B cell (primary cell): ENCODE measurements around the gene DENND2A.

Source experiments
- CTCF ChIP-seq: fragments of 200-600 bp; IDR thresholded peaks from one replicate; pipeline ENCODE4 v1.8.0; 2022; ENCODE audit warnings: antibody characterized with exemption, mild to moderate bottlenecking
- EZH2 ChIP-seq: IDR thresholded peaks from 2 replicates; pipeline ENCODE4 v1.6.1; 2012; ENCODE audit warnings: borderline replicate concordance, low read depth, mild to moderate bottlenecking, moderate library complexity, low read length; ENCODE audit not compliant: insufficient read depth, poor library complexity, severe bottlenecking

DNA sequence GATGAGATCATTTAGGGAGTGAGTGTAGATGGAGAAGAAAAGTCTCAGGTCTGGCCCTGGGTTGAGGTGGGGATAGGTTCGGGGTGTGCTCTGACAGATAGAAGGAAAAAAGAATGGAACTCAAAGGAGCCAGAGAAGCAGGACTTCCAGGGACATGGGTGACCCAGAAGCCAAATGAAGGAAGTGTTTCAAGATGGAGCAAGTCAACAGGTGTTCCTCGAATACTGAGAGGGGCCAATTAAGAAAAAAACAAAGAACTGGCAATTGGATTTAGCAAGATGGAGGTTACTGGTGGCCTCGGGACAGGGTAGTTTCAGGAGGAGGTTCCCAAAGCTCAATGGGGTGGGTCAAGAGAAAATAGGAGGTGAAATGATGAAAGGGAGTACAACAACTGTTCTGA is 40.3 kb downstream of the DENND2A start:
- TF ChIP-seq CTCF (no peak), EZH2 (no peak)
